ENCODE data around the gene SPTBN5.

SPTBN5 gene

DNA sequence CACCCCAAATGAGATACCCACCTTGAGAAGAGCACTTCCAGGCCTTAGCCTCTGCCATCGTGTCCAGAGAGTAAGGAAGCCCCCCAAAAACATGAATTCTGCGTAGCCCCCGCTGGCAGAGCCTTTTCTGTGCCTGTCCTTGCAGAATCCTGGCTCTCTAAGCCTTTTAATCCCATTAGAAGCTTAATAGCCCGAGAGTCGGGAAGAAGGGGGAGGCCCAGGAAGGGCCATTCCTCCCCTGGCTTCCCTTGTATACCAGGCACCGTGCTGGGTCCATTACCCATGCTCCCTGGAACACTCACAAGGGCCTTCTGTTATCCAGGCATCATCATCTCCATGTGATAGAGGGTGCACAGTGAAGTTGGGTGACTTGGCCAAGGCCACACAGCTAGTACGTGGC is 7.1 kb downstream of the SPTBN5 start:
- H3K4me1 ChIP-seq (ENCODE audit: control insufficient read depth, low read length), result peaks cover 25% of the 10 kb centered on the region

DNA sequence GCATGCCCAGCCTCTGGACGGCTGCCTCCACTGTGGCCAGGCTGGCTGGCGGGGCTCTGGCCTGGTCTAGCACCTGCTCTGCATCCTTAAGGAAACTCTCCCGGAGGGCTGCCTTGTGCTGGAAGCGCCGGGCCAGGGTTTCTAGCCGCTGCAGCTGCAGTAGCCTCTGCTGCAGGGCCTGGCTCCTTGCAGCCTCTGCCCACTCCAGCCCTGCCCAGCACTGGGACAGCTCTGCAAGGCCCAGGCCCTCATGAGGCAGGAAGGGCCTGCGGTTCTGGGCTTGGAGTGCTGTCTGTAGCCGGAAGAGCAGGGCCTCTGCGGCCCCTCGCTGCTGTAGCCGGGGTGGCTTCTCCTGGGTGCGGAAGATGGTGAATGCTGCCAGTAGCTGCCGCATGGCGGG is 8.0 kb downstream of the SPTBN5 start:
- no peak overlapping the region for H3K27ac ChIP-seq (ENCODE audit: low read depth, low read length)
- H3K4me1 ChIP-seq (ENCODE audit: control insufficient read depth, low read length), result peaks cover 25% of the 10 kb centered on the region
- no peaks in the 10 kb centered on the region for H3F3A ChIP-seq (ENCODE audit: control insufficient read depth, insufficient read depth)

More for the DNA sequence above, 7.1 kb downstream of the SPTBN5 start:
- Histone ChIP-seq H3K27me3 (ENCODE audit: control insufficient read depth, low read length) (no peaks in the 10 kb centered on the region), H3K36me3 (ENCODE audit: control insufficient read depth, low read length) (no peaks in the 10 kb centered on the region), H3K27ac (ENCODE audit: low read depth, low read length) (no peak overlapping the region), H3K4me2 (ENCODE audit: low read length) (no peak overlapping the region), H3F3A (ENCODE audit: control insufficient read depth, insufficient read depth) (no peaks in the 10 kb centered on the region), H3K9me2 (replicated peaks; ENCODE audit: control insufficient read depth, low read length) (no peaks in the 10 kb centered on the region), H4K20me1 (ENCODE audit: control insufficient read depth, insufficient read depth, low read depth, low read length) (no peaks in the 10 kb centered on the region), H3K9me3 (ENCODE audit: control insufficient read depth, insufficient read depth, low read length) (no peaks in the 10 kb centered on the region), H3K4me3 (ENCODE audit: low read length) (no peak overlapping the region), H3K79me2 (ENCODE audit: control insufficient read depth, low read length) (no peaks in the 10 kb centered on the region)
- TF ChIP-seq EZH2phosphoT487 (IDR thresholded peaks at IDR 0.05; ENCODE audit: borderline replicate concordance, low read length), result no peak
- TF ChIP-seq, protein P1, sequence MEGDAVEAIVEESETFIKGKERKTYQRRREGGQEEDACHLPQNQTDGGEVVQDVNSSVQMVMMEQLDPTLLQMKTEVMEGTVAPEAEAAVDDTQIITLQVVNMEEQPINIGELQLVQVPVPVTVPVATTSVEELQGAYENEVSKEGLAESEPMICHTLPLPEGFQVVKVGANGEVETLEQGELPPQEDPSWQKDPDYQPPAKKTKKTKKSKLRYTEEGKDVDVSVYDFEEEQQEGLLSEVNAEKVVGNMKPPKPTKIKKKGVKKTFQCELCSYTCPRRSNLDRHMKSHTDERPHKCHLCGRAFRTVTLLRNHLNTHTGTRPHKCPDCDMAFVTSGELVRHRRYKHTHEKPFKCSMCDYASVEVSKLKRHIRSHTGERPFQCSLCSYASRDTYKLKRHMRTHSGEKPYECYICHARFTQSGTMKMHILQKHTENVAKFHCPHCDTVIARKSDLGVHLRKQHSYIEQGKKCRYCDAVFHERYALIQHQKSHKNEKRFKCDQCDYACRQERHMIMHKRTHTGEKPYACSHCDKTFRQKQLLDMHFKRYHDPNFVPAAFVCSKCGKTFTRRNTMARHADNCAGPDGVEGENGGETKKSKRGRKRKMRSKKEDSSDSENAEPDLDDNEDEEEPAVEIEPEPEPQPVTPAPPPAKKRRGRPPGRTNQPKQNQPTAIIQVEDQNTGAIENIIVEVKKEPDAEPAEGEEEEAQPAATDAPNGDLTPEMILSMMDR (IDR thresholded peaks at IDR 0.05; ENCODE audit: low read depth, low read length, poor library complexity, severe bottlenecking), result no peak

DNA sequence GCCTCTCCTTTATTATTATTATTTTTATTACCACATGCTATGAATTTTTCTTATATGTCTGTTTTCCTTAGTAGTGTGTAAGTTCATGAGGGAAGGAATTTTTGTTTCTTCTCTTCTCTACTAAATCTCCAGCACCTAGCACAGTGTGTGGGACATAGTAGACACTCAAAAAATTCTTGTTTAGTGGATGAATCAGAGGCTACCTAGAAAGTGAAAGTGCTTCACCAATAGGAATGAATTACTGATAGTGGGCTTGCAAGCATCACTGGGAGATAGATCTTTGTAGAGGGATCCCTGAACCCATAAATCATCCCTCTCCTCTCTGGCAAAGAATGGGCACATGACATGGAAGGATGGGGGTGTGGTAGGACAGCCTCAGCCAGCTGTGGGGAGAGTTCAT is 8.5 kb downstream of the SPTBN5 start:
- TF ChIP-seq, protein P1 (IDR thresholded peaks at IDR 0.05; ENCODE audit: low read depth, low read length, poor library complexity, severe bottlenecking), result no peak
- no peak for TF ChIP-seq EZH2phosphoT487 (IDR thresholded peaks at IDR 0.05; ENCODE audit: borderline replicate concordance, low read length)
- Histone ChIP-seq H3K4me1 (ENCODE audit: control insufficient read depth, low read length) (peaks cover 25% of the 10 kb centered on the region), H3K4me2 (ENCODE audit: low read length) (no peak overlapping the region), H3K27ac (ENCODE audit: low read depth, low read length) (no peak overlapping the region), H3K36me3 (ENCODE audit: control insufficient read depth, low read length) (no peaks in the 10 kb centered on the region), H3K4me3 (ENCODE audit: low read length) (no peak overlapping the region), H3F3A (ENCODE audit: control insufficient read depth, insufficient read depth) (no peaks in the 10 kb centered on the region), H4K20me1 (ENCODE audit: control insufficient read depth, insufficient read depth, low read depth, low read length) (no peaks in the 10 kb centered on the region), H3K9me3 (ENCODE audit: control insufficient read depth, insufficient read depth, low read length) (no peaks in the 10 kb centered on the region), H3K9me2 (replicated peaks; ENCODE audit: control insufficient read depth, low read length) (no peaks in the 10 kb centered on the region), H3K79me2 (ENCODE audit: control insufficient read depth, low read length) (no peaks in the 10 kb centered on the region), H3K27me3 (ENCODE audit: control insufficient read depth, low read length) (no peaks in the 10 kb centered on the region)

More for the DNA sequence above, 8.0 kb downstream of the SPTBN5 start:
- Histone ChIP-seq H4K20me1 (ENCODE audit: control insufficient read depth, insufficient read depth, low read depth, low read length) (no peaks in the 10 kb centered on the region), H3K36me3 (ENCODE audit: control insufficient read depth, low read length) (no peaks in the 10 kb centered on the region), H3K9me2 (replicated peaks; ENCODE audit: control insufficient read depth, low read length) (no peaks in the 10 kb centered on the region), H3K4me3 (ENCODE audit: low read length) (no peak overlapping the region), H3K9me3 (ENCODE audit: control insufficient read depth, insufficient read depth, low read length) (no peaks in the 10 kb centered on the region), H3K4me2 (ENCODE audit: low read length) (no peak overlapping the region), H3K27me3 (ENCODE audit: control insufficient read depth, low read length) (no peaks in the 10 kb centered on the region), H3K79me2 (ENCODE audit: control insufficient read depth, low read length) (no peaks in the 10 kb centered on the region)
- no peak for TF ChIP-seq EZH2phosphoT487 (IDR thresholded peaks at IDR 0.05; ENCODE audit: borderline replicate concordance, low read length)
- TF ChIP-seq, protein P1 (IDR thresholded peaks at IDR 0.05; ENCODE audit: low read depth, low read length, poor library complexity, severe bottlenecking), result no peak

Measured in DOHH2 (cell line).